T-cell (primary cell): Measurements from ENCODE around the gene ZSWIM8. TPM values are rescaled to one million over a fixed set of nuclear protein-coding genes. Genes with fewer than 3 reads are reported as not detected.

Source experiments
- ATAC-seq, 4 experiments: fragments of 200-7000 bp in 3 of 4; fragments of 150-1000 bp in 1 of 4; cut with Tn5 transposase; replicated peaks in 1 of 4; 1 replicate in 3 of 4; 2 replicates in 1 of 4; pipeline ENCODE4 v1.10.0; 2021; ENCODE audit warnings: moderate library complexity in 3 of 4, mild to moderate bottlenecking in 2 of 4, moderate number of reproducible peaks in 1 of 4
- CTCF ChIA-PET, 2 donors: fragments of 300-600 bp; sonication (Branson Sonifier 250); formaldehyde crosslinking; loops; one replicate each; lab custom pipeline; 2022; ENCODE audit warnings: antibody characterized with exemption in 2 of 2; lab: Charles Lee
- POLR2A ChIA-PET, 2 donors: fragments of 300-600 bp; sonication (Branson Sonifier 250); formaldehyde crosslinking; loops; one replicate each; lab custom pipeline; 2022; ENCODE audit warnings: antibody characterized with exemption in 2 of 2; lab: Charles Lee
- DNase-seq, 35 experiments: peaks; one replicate each; pipeline versions ENCODE4 v3.0.0 to v3.0.0-alpha.2; 2013 to 2023
- H3K27ac ChIP-seq: one replicate; pipeline ENCODE4 v1.5.1; 2013; ENCODE audit warnings: low read length
- H3K27me3 ChIP-seq, 2 experiments: replicated peaks in 1 of 2; 1 replicate in 1 of 2; 2 replicates in 1 of 2; pipeline versions ENCODE4 v1.6.1 to v1.7.0; 2013; ENCODE audit warnings: low read length in 1 of 2, mixed read lengths in 1 of 2; ENCODE audit not compliant: control insufficient read depth in 2 of 2, insufficient read depth in 2 of 2; ENCODE audit errors: extremely low read depth in 1 of 2
- H3K36me3 ChIP-seq, 2 donors: 1 replicate in 1 of 2; 2 replicates in 1 of 2; pipeline versions ENCODE4 v1.6.1 to v1.7.0; 2013; ENCODE audit warnings: low read length in 1 of 2; ENCODE audit not compliant: control insufficient read depth in 2 of 2, insufficient read depth in 1 of 2; ENCODE audit errors: extremely low read depth in 1 of 2
- H3K4me1 ChIP-seq, 2 experiments: 1 replicate in 1 of 2; 2 replicates in 1 of 2; pipeline versions ENCODE4 v1.6.1 to v1.7.0; 2013; ENCODE audit warnings: low read length in 2 of 2, mixed read lengths in 1 of 2; ENCODE audit not compliant: insufficient read depth in 2 of 2, control insufficient read depth in 1 of 2; ENCODE audit errors: extremely low read depth in 1 of 2
- H3K4me3 ChIP-seq, 2 donors: 1 replicate in 1 of 2; 2 replicates in 1 of 2; pipeline versions ENCODE4 v1.5.1 to v1.7.0; 2013; ENCODE audit warnings: mild to moderate bottlenecking in 2 of 2, low read length in 1 of 2, moderate library complexity in 1 of 2; ENCODE audit not compliant: control insufficient read depth in 1 of 2; ENCODE audit errors: extremely low read depth in 1 of 2
- H3K9me3 ChIP-seq: 2 replicates; pipeline ENCODE4 v1.7.0; 2013
- H3K27ac Mint-ChIP-seq, 2 donors: one replicate each; pipeline ENCODE4 v1.8.0; 2020 to 2021; ENCODE audit warnings: mild to moderate bottlenecking in 2 of 2, mixed read lengths in 2 of 2
- H3K27me3 Mint-ChIP-seq, 2 donors: one replicate each; pipeline ENCODE4 v1.8.0; 2021 to 2022; ENCODE audit warnings: mixed read lengths in 2 of 2
- H3K36me3 Mint-ChIP-seq: one replicate; pipeline ENCODE4 v1.8.0; 2021; ENCODE audit warnings: mixed read lengths
- H3K4me1 Mint-ChIP-seq, 3 donors: one replicate each; pipeline ENCODE4 v1.8.0; 2020 to 2022; ENCODE audit warnings: mixed read lengths in 3 of 3, mild to moderate bottlenecking in 1 of 3
- H3K4me3 Mint-ChIP-seq, 3 donors: one replicate each; pipeline ENCODE4 v1.8.0; 2020 to 2022; ENCODE audit warnings: mild to moderate bottlenecking in 3 of 3, mixed read lengths in 3 of 3, moderate library complexity in 3 of 3
- H3K9me3 Mint-ChIP-seq, 3 donors: one replicate each; pipeline ENCODE4 v1.8.0; 2020 to 2022; ENCODE audit warnings: mixed read lengths in 3 of 3
- WGBS: methylation state at CpG from one replicate; pipeline ENCODE4 v1.1.5; 2013; ENCODE audit warnings: missing lambda C conversion rate; ENCODE audit not compliant: insufficient coverage; 5-methylcytosine and 5-hydroxymethylcytosine counted together
- total RNA-seq, 35 experiments: library from RNA in 6 of 35; stranded (reverse) in 6 of 35; fragments of 120-200 nt in 1 of 35; gene quantifications; one replicate each; pipeline versions ENCODE4 v1.2.1 to v1.2.4 and lab custom pipeline; 2013 to 2026

Gene ZSWIM8
- total RNA-seq, 5 donors from 2014 or later (not counting 1 experiment from before 2014, with no cell fraction given): 69.0 to 106 (median 90.8) TPM

DNA sequence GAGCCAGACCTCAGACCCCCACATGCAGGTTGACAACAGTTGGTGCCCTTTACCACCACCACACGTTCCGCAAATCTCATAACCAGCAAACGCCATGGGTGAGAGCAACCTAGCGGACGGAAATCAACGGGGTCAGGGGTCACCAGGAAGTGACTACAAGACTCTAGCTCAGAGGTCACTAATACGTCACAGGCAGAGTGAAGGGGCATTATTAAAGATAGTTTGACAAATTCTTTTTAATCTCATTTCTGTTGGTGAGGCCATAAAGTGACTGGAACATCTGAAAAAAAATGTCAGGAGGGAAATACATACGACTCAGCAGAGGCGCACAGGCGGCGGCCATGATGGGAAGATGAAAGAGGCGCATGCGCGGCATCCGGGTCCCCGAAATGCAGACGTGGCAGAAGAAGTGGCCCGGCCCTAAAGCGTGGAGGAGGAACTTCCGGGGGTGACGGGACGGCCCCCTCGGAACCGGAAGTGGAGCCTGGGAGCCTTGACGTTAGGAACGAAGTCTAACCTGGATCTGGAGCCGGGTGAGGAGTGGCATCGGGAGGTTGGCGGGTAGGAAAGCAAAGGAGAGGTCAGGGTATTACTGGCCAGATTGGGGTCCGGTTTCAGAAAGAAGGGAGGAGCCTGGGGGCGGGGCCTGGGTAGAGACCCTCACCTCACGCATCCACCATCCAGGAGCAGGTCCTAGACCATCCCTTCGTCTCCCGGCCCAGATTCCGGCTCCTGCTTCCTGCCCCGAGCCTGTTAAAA is 41.3 kb upstream of the ZSWIM8 start, which contains the start of gene SEC24C:
TSS of gene SEC24C (plus strand) at position 468 of the 759 bp plus-strand sequence. CDS start 2,461 bp downstream, outside the sequence.
- 0% methylated on average over 25 of the region's 36 CpGs for WGBS
- Histone ChIP-seq H3K36me3 (peaks cover 4 to 23% of the 10 kb centered on the region in 2 donors), H3K27ac (peak within 1 kb of the TSS; percentile 89), H3K4me1 (peaks cover 15 to 32% of the 10 kb centered on the region in 2 experiments), H3K4me3 (peak within 1 kb of the TSS; percentile 85 to 100), H3K9me3 (no peaks in the 10 kb centered on the region), H3K27me3 (no peaks in the 10 kb centered on the region)
- ATAC-seq (peak; percentile 91 to 93 (median 92)), DNase-seq (peak; percentile 86 to 99 (median 94))
- H3K9me3 Mint-ChIP-seq: no peaks in the 10 kb centered on the region
- no peaks in the 10 kb centered on the region for H3K27me3 Mint-ChIP-seq
- ChIA-PET POLR2A (interaction anchor here (0.6 to 1.7 kb wide), 15 partner anchors 11 to 391 kb away, joined by 3 to 14 read pairs (median 4); no protein-coding TSS in a partner anchor), CTCF (interaction anchor here in 1 of 2 donors (0.9 to 2.5 kb wide), 7 partner anchors 10 to 136 kb away, joined by 3 to 12 read pairs (median 5); a partner anchor contains a TSS)
- peak within 1 kb of the TSS; percentile 95 to 100 (median 100) for H3K4me3 Mint-ChIP-seq
- H3K27ac Mint-ChIP-seq: peak within 1 kb of the TSS; percentile 100
- H3K4me1 Mint-ChIP-seq: peaks cover 34 to 43% (median 37%) of the 10 kb centered on the region in 3 donors
- H3K36me3 Mint-ChIP-seq: peaks cover 14% of the 10 kb centered on the region

DNA sequence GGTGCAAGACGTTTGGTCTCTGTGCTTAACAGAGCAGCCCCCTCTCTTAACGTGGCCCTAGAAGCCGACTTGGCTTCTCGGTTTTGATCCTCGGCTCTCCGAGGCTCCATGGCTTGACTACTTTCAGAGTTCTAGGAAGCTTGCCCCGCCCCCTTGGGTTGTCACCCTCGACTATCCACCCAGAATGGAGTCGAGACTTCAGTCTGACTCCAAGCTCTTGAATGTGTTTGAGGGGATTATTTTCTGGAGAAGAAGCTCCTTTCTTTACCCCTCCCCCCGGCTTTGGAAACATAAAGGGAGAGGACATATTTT is 40.8 kb upstream of the ZSWIM8 start:
- peaks cover 15 to 37% of the 10 kb centered on the region in 2 experiments for H3K4me1 ChIP-seq
- H3K36me3 ChIP-seq: peaks cover 4 to 26% of the 10 kb centered on the region in 2 donors
- Mint-ChIP-seq H3K36me3 (peaks cover 17% of the 10 kb centered on the region), H3K27ac (peak overlapping the region; percentile 100), H3K4me1 (peaks cover 38 to 47% (median 43%) of the 10 kb centered on the region in 3 donors), H3K27me3 (no peaks in the 10 kb centered on the region), H3K4me3 (peak overlapping the region; percentile 95 to 100 (median 100)), H3K9me3 (no peaks in the 10 kb centered on the region)
- WGBS: 0% methylated on average over 1 of the region's 10 CpGs
- ATAC-seq: peak; percentile 14 to 26 (median 18)
- H3K27ac ChIP-seq: peak overlapping the region; percentile 89
- POLR2A ChIA-PET: interaction anchor here (0.6 to 1.6 kb wide), 8 partner anchors 11 to 1466 kb away, joined by 3 to 8 read pairs (median 3); partner anchors contain the start of gene VDAC2 (in 1 of the 2)
- DNase-seq: peak in 27 of 35 experiments; percentile 28 to 62 (median 45)
- CTCF ChIA-PET: interaction anchor here in 1 of 2 donors (1.0 to 2.5 kb wide), 3 partner anchors 14 to 135 kb away, joined by 5 to 12 read pairs (median 6); a partner anchor contains a TSS
- H3K27me3 ChIP-seq: no peaks in the 10 kb centered on the region
- H3K4me3 ChIP-seq: peak overlapping the region; percentile 85 to 100
- no peaks in the 10 kb centered on the region for H3K9me3 ChIP-seq

- Histone ChIP-seq H3K4me1 (peaks cover 15 to 39% of the 10 kb centered on the region in 2 experiments), H3K27ac (no peak overlapping the region), H3K36me3 (peaks cover 4 to 44% of the 10 kb centered on the region in 2 donors), H3K9me3 (no peaks in the 10 kb centered on the region), H3K4me3 (no peak overlapping the region), H3K27me3 (no peaks in the 10 kb centered on the region)
- no CpG with 5 or more reads among the region's 2 CpGs for WGBS
- DNase-seq (no peak), ATAC-seq (no peak)
- Mint-ChIP-seq H3K9me3 (no peaks in the 10 kb centered on the region), H3K4me1 (peaks cover 54 to 64% (median 59%) of the 10 kb centered on the region in 3 donors), H3K4me3 (peak overlapping the region; percentile 43 to 95 (median 68)), H3K27ac (no peak overlapping the region), H3K27me3 (no peaks in the 10 kb centered on the region), H3K36me3 (peaks cover 32% of the 10 kb centered on the region)
- POLR2A ChIA-PET: interaction anchor here (0.5 to 1.3 kb wide), 3 partner anchors 9 to 17 kb away, joined by 3 to 6 read pairs (median 3); no protein-coding TSS in a partner anchor
- CTCF ChIA-PET: interaction anchor here in 1 of 2 donors (0.7 to 0.8 kb wide), 2 partner anchors 13 to 123 kb away, joined by 4 to 5 read pairs; no protein-coding TSS in a partner anchor
Observed at GRCh38 chr10:73746721-73747120, 38.7 kb upstream of the ZSWIM8 start.

- ChIA-PET POLR2A (interaction anchor here in 1 of 2 donors (0.5 kb wide), 1 partner anchor 1668 kb away, joined by 3 read pairs; no protein-coding TSS in a partner anchor), CTCF (no interaction called here)
- Mint-ChIP-seq H3K4me3 (no peak overlapping the region), H3K27me3 (no peaks in the 10 kb centered on the region), H3K4me1 (peaks cover 37 to 52% (median 46%) of the 10 kb centered on the region in 3 donors), H3K9me3 (no peaks in the 10 kb centered on the region), H3K36me3 (peaks cover 47% of the 10 kb centered on the region), H3K27ac (no peak overlapping the region)
- no peak for DNase-seq
- Histone ChIP-seq H3K36me3 (peaks cover 21 to 77% of the 10 kb centered on the region in 2 donors), H3K27ac (no peak overlapping the region), H3K4me3 (no peak overlapping the region), H3K4me1 (peaks cover 3 to 16% of the 10 kb centered on the region in 2 experiments), H3K27me3 (no peaks in the 10 kb centered on the region), H3K9me3 (no peaks in the 10 kb centered on the region)
- ATAC-seq: no peak
- no CpG with 5 or more reads among the region's 1 CpG for WGBS
Observed at GRCh38 chr10:73750819-73751218, 34.6 kb upstream of the ZSWIM8 start.

DNA sequence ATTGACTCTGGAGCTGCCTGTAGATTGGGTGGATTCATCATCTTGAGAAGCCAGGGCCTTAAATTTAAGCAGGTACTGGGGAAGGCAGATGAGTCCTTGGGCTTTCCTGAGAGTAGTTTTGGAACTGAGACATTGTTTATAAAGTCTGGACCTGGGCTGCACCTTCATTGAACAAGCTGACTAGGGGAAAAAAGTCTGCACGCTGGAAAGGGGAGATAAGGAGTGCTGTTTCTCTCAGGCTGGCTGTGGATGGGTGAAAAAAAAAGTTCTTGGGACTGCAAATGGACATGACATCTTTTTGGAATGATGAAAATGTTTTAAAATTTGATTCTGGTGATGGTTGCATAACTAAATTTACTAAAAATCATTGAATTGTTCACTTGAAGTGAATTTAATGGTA is 29.2 kb upstream of the ZSWIM8 start:
- CTCF ChIA-PET: interaction anchor here in 1 of 2 donors (0.6 kb wide), 1 partner anchor 1264 kb away, joined by 8 read pairs; no protein-coding TSS in a partner anchor
- DNase-seq: no peak
- Histone ChIP-seq H3K4me3 (no peak overlapping the region), H3K4me1 (peaks cover 2 to 33% of the 10 kb centered on the region in 2 experiments), H3K36me3 (peaks cover 17 to 65% of the 10 kb centered on the region in 2 donors), H3K27me3 (no peaks in the 10 kb centered on the region), H3K27ac (no peak overlapping the region), H3K9me3 (no peaks in the 10 kb centered on the region)
- POLR2A ChIA-PET: interaction anchor here in 1 of 2 donors (0.9 to 1.3 kb wide), 2 partner anchors 9 to 18 kb away, joined by 3 read pairs; no protein-coding TSS in a partner anchor
- H3K36me3 Mint-ChIP-seq: peaks cover 55% of the 10 kb centered on the region
- peaks cover 43 to 56% (median 49%) of the 10 kb centered on the region in 3 donors for H3K4me1 Mint-ChIP-seq
- H3K4me3 Mint-ChIP-seq: no peak overlapping the region
- ATAC-seq: no peak
- no peaks in the 10 kb centered on the region for H3K27me3 Mint-ChIP-seq
- 89% methylated on average over 1 of the region's 1 CpG for WGBS
- no peaks in the 10 kb centered on the region for H3K9me3 Mint-ChIP-seq
- H3K27ac Mint-ChIP-seq: peak overlapping the region in 1 of 2 donors; percentile 79
